Measurements from ENCODE around the gene NKAIN4.

The NKAIN4 gene

DNA sequence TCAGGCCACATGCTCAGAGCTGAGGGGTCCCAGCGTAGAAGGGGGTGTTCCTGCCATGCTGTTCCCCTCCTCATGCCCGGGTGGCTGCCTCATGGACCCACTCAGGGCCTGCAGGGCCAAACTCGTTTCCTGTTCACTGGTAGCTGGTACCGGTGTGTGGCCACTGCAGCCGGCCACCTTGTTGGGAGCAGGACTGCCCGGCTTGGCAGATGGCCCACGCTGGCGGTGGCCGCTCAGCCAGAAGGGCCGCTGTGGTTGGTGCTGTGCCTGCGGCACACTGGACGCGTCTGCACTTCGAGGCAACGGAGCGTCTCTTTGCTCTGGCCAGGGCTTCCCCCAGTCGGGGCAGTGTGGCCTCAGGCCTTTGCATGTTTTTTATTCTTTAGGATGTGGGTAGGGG, 28.7 kb upstream of the NKAIN4 start:
- Mint-ChIP-seq H3K4me1 (peaks cover 6% of the 10 kb centered on the region), H3K4me3 (no peak overlapping the region), H3K27ac (no peak overlapping the region), H3K9me3 (no peaks in the 10 kb centered on the region), H3K36me3 (peaks cover 44% of the 10 kb centered on the region)
- DNase-seq (ENCODE audit: low spot score in 2 of 2) (no peak), ATAC-seq (no peak)

- Mint-ChIP-seq H3K4me1 (peaks cover 6% of the 10 kb centered on the region), H3K36me3 (peaks cover 44% of the 10 kb centered on the region), H3K27ac (no peak overlapping the region), H3K9me3 (no peaks in the 10 kb centered on the region), H3K4me3 (no peak overlapping the region)
- ATAC-seq (no peak), DNase-seq (ENCODE audit: low spot score in 2 of 2) (no peak)
Observed at GRCh38 chr20:63281742-63282665, 27.7 kb upstream of the NKAIN4 start.

- Mint-ChIP-seq H3K27ac (peak overlapping the region; percentile 65), H3K9me3 (no peaks in the 10 kb centered on the region), H3K36me3 (peaks cover 52% of the 10 kb centered on the region), H3K4me3 (no peak overlapping the region), H3K4me1 (peaks cover 6% of the 10 kb centered on the region)
- DNase-seq (ENCODE audit: low spot score in 2 of 2), result no peak
- ATAC-seq, result no peak
Observed at GRCh38 chr20:63280929-63281545, 26.8 kb upstream of the NKAIN4 start.

DNA sequence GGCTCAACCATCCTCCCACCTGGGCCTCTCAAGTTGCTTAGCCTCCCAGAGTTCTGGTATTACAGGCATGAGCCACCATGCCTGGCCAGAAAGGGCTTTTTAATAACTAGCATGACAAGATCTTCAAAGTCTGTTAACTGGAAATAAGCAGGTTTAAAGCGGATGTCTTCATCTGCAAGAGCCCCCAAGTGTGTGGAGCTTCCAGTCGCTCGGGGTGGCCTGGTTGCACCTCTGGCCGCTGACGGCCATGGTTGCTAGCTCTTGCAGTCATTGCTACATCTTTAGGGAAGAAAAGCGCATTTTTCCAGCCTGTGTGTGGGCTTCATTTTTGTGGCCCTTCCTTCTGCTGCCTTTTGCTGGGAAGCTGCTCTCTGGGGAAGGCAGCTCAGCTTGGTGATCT, 26.1 kb upstream of the NKAIN4 start:
- H3K36me3 Mint-ChIP-seq, result peaks cover 58% of the 10 kb centered on the region
- H3K4me1 Mint-ChIP-seq, result peaks cover 7% of the 10 kb centered on the region
- no peak for DNase-seq (ENCODE audit: low spot score in 2 of 2)
- H3K4me3 Mint-ChIP-seq, result no peak overlapping the region
- ATAC-seq, result no peak
- peak overlapping the region; percentile 65 for H3K27ac Mint-ChIP-seq
- no peaks in the 10 kb centered on the region for H3K9me3 Mint-ChIP-seq

DNA sequence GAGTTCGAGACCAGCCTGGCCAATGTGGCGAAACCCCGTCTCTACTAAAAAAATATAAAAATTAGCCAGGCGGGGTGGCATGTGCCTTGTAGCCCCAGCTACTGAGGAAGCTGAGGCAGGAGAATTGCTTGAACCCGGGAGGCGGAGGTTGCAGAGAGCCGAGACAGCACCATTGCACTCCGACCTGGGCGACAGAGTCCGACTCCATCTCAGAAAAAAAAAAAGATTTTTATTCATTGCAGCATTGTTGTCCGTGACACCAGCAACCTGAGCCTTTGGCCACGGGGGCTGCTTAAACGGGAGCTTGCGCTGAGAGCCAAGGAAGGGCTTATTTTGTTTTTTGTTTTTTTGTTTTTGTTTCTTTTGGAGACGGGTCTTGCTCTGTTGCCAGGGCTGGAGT, 25.7 kb upstream of the NKAIN4 start:
- ATAC-seq (no peak), DNase-seq (ENCODE audit: low spot score in 2 of 2) (no peak)
- H3K4me1 Mint-ChIP-seq, result peaks cover 12% of the 10 kb centered on the region
- H3K27ac Mint-ChIP-seq, result no peak overlapping the region
- no peaks in the 10 kb centered on the region for H3K9me3 Mint-ChIP-seq
- no peak overlapping the region for H3K4me3 Mint-ChIP-seq
- H3K36me3 Mint-ChIP-seq, result peaks cover 58% of the 10 kb centered on the region

- ATAC-seq (no peak), DNase-seq (ENCODE audit: low spot score in 2 of 2) (no peak)
- peaks cover 20% of the 10 kb centered on the region for H3K4me1 Mint-ChIP-seq
- H3K9me3 Mint-ChIP-seq, result no peaks in the 10 kb centered on the region
- H3K4me3 Mint-ChIP-seq, result no peak overlapping the region
- H3K27ac Mint-ChIP-seq, result no peak overlapping the region
- H3K36me3 Mint-ChIP-seq, result peaks cover 55% of the 10 kb centered on the region
Observed at GRCh38 chr20:63278661-63279060, 24.4 kb upstream of the NKAIN4 start.

DNA sequence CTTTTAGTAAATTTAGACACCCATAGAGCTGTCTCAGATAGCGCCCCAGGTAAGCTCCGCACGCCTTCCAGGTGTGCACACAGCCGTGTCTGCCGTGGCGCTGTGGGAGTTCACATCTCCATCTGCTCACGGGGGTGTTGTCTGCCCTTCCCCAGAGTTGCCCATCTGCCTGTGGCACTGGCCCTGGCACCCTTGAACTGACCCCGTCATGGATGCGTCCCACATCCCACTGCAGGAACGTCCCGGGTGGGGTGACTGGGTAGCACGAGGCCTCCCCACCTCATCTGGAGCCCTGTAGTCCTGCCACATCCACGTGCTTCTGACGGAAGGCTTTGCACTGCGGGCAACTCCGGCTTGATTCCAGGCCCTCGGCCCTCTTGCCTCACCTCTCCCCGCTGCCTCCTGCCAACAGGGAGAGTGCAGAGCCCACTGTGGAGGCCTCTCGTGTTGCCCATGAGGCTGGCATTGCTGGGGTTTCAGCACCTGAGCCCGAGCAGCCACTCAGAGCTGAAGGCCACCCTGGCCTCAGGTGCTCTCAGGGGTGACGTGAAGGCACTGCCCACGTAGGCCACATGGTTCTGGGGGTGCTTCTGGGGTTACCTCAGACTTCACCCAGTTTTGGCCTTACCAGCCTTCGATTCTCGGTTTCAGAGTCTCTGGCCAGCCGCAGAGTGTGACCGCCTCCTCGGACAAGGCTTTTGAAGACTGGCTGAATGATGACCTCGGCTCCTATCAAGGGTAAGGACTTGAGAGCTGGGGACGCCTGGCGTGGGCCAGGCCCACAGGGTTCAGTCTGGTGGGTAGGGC, 23.4 kb upstream of the NKAIN4 start:
- Mint-ChIP-seq H3K36me3 (peaks cover 47% of the 10 kb centered on the region), H3K9me3 (no peaks in the 10 kb centered on the region), H3K4me3 (no peak overlapping the region), H3K4me1 (peaks cover 22% of the 10 kb centered on the region), H3K27ac (no peak overlapping the region)
- DNase-seq (ENCODE audit: low spot score in 2 of 2), result no peak
- no peak for ATAC-seq

DNA sequence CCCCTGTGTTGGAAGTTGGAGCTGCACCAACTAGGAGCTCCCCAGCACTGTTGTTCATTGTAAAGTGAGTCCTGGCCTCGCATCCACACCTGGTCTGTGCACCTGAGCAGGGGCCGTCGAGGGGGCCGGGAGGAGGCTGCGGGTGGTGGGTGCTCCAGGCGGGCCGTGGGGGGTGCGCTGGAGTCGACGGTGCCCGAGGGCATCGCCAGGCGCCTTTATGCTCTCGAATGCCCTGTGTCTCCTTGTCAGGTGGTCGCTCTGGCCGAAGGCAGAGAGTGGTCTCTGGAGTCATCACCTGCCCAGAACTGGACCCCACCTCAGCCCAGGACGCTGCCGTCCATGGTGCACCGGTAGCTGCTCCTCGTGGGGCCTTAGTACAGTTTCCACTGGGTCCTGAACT, 22.7 kb upstream of the NKAIN4 start:
- Mint-ChIP-seq H3K4me3 (no peak overlapping the region), H3K4me1 (peaks cover 22% of the 10 kb centered on the region), H3K9me3 (no peaks in the 10 kb centered on the region), H3K36me3 (peaks cover 41% of the 10 kb centered on the region), H3K27ac (no peak overlapping the region)
- ATAC-seq (no peak), DNase-seq (ENCODE audit: low spot score in 2 of 2) (no peak)

DNA sequence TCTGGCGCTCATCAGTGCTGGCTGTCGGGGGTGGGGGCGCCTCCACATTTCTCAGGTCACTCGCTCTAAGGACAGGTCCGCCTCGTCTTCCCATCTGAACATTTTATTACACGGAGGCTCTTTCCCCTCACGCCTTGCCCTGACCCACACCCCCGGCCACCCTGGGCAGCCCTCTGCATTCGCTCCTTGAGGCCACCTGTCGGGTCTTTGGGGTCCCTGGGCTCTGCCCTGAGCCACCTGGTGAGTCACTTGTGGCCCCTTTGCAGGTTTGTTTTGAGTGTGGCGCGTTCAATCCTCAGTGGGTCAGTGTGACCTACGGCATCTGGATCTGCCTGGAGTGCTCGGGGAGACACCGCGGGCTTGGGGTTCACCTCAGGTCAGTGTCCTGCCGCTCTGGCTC, 21.6 kb upstream of the NKAIN4 start:
- H3K27ac Mint-ChIP-seq, result peak overlapping the region; percentile 58
- H3K4me3 Mint-ChIP-seq, result no peak overlapping the region
- no peaks in the 10 kb centered on the region for H3K9me3 Mint-ChIP-seq
- peaks cover 30% of the 10 kb centered on the region for H3K4me1 Mint-ChIP-seq
- peaks cover 38% of the 10 kb centered on the region for H3K36me3 Mint-ChIP-seq
- DNase-seq (ENCODE audit: low spot score in 2 of 2) (no peak), ATAC-seq (no peak)

DNA sequence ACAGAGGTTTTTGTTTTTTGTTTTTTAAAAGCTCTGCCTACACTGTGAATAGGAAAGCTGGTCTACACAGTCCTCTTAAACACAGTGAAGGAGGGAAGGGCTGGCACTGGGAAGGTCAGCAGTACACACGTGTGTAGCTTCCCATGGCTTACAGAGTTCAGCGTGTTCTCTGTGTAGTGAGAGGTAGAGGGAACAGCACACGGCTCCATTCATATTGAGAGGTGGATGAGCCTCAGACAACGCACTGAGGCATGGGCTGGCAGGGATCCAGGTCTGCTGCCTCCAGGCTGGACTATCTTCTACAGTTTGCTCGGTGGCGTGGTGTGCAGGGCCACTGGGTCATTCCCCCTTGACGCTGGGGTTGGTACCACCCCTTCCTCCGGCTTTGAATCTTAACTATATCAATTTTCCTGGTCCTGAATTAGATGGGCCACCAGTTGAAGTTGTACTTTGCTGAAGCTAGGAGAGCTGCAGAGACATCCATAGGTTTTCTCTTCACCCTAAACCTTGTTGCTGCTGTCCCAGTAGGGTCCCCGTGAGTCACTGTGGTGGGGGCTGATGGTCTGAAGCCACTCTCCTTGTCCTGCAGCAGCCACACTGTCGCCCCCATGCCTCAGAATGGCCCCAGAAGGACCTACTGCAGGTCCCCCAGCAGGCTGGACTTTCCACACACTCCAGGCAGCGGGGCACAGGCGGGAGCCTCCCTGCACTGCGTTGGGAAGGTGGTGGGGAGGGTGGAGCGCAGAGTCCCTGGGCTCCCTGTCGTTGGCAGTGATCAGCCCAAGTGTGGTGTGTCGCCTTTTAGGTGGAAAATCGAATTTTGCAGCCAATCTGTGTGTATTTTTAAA, 20.3 kb upstream of the NKAIN4 start:
- no peak for DNase-seq (ENCODE audit: low spot score in 2 of 2)
- H3K4me3 Mint-ChIP-seq, result peak overlapping the region; percentile 86
- peak overlapping the region; percentile 58 for H3K27ac Mint-ChIP-seq
- H3K9me3 Mint-ChIP-seq, result no peaks in the 10 kb centered on the region
- peaks cover 32% of the 10 kb centered on the region for H3K4me1 Mint-ChIP-seq
- ATAC-seq, result no peak
- H3K36me3 Mint-ChIP-seq, result peaks cover 26% of the 10 kb centered on the region

DNA sequence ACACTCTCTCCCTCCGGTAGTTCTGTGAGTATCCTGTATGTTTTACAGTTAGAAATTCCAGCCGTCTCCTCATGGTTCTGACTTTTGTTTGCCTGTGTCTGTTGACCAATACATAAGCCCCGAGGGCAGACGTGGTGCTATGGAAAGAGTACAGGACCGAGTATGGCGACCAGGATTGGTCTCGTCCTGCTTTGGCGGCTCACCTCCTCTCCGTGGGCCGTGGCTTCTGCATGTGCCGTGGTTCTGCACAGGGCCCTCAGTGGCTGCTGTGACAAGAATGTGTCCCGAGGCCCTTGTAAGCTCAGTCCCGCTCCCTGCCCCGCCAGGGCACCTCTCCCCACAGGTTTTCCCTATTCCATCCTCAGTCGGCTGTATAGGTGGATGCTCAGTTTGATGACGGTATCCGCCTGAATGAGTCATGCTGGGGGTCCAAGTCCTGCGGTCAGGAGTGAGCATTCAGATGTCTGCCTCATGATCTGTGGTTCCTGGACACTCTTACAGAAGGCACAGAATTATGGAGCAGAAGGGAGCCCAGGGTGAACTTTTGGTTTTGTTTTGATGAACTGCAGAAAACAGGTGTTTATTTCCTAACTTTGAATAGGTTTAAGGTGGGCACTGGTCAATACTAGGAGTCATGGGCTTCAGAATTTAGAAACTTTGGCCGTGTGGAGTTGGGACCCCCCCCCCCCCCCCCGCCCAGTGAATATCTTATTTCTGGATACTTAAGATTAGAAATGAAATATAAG, 19.5 kb upstream of the NKAIN4 start:
- ATAC-seq, result no peak
- Mint-ChIP-seq H3K9me3 (no peaks in the 10 kb centered on the region), H3K4me3 (peak overlapping the region; percentile 86), H3K4me1 (peaks cover 32% of the 10 kb centered on the region), H3K27ac (peak overlapping the region; percentile 96), H3K36me3 (peaks cover 18% of the 10 kb centered on the region)
- DNase-seq (ENCODE audit: low spot score in 2 of 2), result no peak

- ATAC-seq (no peak), DNase-seq (ENCODE audit: low spot score in 2 of 2) (no peak)
- Mint-ChIP-seq H3K4me1 (peaks cover 32% of the 10 kb centered on the region), H3K4me3 (peak overlapping the region; percentile 86), H3K36me3 (peaks cover 13% of the 10 kb centered on the region), H3K9me3 (no peaks in the 10 kb centered on the region), H3K27ac (peak overlapping the region; percentile 96)
Observed at GRCh38 chr20:63273059-63273579, 18.9 kb upstream of the NKAIN4 start.

- H3K27ac Mint-ChIP-seq, result peak within 1 kb of the TSS; percentile 96
Observed at GRCh38 chr20:63272105-63273058, 18.1 kb upstream of the NKAIN4 start, which contains the start of gene ARFGAP1. TSS of gene ARFGAP1 (plus strand) at chr20:63272813. CDS start at chr20:63275581, 2,768 bp downstream.

More at GRCh38 chr20:63272105-63273058, 18.1 kb upstream of the NKAIN4 start, which contains the start of gene ARFGAP1:
- H3K36me3 Mint-ChIP-seq, result peaks cover 13% of the 10 kb centered on the region
- H3K4me3 Mint-ChIP-seq, result peak within 1 kb of the TSS; percentile 86
- DNase-seq (ENCODE audit: low spot score in 2 of 2), result peak; percentile 79 to 90
- peak; percentile 98 for ATAC-seq
- H3K4me1 Mint-ChIP-seq, result peaks cover 32% of the 10 kb centered on the region
- H3K9me3 Mint-ChIP-seq, result no peaks in the 10 kb centered on the region

Data from stimulated activated effector memory CD8-positive, alpha-beta T cell treated with anti-CD3 and anti-CD28 coated beads, Interleukin-12 subunit alpha, Interleukin-12 subunit beta, amount 100 ng/mL, for 72 hours (primary cell).